D341Med (cell line): Measurements from ENCODE around the gene TLCD5.

ENCODE experiments used
- DNase-seq: peaks from one replicate; pipeline ENCODE4 v3.0.0; 2012; ENCODE audit warnings: low spot score

Gene TLCD5

DNA sequence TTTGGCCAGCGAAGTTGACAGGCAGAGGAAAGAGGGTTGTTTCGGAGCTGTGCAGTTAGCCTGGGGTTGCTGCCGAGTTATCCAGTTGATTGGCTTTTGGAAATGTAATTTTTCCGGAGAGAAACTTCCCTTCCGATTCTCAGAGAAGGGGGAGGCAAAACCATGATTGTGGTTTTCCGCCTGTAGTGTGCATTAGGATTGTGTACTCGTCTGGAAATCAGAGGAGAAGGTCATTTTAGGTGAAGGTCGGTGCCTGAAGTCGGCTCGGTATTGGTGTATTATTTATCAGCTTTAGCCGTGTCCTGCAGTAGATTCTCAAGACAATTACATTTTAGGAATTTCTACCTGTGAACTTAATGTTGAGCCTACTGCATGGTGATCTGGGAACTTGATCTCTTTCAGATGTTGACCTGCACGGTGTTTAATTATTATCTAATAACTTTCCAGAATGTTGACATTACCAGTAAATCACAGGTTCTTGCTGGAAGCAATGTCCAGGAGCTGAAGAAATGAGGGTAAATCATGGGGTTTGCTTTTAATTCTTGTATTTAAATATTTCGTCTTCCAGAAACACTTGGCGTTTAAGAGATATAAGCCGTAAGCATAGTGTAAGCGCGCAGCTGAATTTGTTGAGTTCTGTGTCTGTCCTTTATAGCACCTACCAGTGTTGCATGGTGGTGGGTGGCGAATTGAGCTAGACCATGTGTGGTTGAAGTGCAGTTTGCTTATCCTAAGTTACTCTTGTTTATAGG lies 12.4 kb downstream of the TLCD5 start:
- DNase-seq = no peak

DNA sequence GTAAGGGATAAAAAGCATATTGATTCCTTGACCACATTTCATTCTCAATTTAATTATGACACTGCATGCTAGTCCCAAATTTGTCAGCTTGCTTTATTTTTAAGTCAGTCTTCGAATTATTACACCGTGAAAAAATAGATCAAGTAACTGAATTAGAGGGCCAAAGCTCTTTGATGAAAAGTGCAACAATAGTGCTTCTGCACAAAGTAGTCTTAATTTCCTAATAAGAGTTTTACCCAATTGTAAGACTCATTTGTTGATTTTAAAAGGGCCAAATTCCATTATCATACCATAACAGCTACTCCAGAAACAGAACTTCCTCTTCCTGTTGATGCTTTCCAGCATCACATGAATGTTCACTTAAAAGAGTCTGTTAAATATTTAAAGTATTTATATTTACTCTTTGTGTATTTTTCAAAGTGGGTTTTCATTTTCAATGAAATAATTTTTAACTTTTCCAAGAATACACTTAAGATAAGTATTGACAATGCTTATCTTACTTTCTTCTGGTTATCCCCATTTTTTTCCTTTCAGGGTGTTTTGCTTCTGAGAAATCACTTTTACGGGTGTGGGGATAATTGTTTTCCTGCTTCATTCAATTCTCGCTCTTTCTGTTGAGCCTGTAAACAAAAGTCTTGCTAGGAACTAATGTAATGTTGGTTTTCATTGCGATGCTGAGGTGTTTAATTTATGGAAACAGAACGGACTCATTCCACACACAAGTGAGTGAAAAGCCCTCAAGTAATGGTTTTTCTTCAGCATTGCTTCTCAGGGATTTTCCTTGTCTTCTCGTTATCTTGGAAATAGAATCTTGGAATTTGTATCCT lies 13.2 kb downstream of the TLCD5 start:
- no peak for DNase-seq

DNA sequence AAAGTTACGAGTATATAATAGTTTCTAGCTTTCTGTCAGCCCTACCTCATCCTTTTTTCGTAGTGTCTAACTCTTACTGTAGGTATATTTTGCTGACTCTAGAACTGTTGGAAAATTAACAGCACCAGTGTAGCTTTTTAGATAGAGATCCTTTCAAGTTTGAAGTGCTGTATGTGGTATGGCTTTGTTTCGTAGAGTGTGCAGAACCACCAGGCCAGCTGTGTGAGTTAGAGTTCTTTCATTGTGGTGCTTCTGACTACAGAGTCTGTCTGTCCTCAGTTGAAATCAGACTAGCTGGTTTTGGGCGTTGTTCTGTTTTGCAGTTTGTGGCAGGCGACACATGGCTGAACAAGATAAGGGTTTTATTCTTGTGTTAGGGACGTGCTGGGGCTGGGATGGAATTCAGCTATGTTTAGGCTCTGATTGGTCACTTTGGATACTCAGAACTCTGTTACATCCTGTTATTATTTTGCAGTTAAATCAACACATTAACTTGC lies 14.3 kb downstream of the TLCD5 start:
- no peak for DNase-seq

DNA sequence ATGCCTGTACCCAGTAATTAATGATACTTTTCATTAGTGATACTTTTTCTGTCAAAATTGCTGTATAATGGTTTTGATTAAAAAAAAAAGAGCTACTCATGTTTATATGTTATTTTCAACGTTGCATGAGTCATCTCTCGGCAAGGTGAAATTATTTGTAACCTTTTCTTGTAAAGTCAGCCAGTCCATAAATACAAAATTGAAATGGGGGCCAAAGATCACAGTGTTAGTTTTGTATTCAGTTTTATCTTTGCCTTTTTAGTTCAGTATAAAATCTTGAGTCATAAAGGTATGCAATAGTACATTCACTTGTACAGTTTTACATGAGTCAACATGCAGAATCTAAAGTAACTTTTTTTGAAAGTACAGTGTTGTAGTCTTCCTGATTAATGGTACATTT lies 15.4 kb downstream of the TLCD5 start:
- DNase-seq = no peak

DNA sequence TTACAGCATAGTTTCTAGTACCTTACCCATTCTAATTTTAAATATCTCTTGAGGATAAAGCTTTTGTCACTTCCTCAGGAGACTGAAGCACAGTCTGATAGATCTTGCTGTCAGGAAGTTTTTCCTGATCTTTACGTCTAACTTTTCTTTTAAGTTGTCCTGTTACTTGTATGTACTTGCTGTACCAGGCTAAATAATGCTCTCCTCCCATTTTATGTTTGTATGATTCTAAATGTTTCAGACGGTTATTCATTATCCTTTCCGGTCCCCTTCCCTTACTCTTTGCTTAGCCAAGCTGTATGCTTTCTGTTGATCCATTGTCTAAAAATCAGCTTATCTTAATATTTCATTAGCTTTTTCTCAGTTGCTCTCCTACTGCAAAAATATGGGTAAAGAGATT lies 17.1 kb downstream of the TLCD5 start:
- no peak for DNase-seq

DNA sequence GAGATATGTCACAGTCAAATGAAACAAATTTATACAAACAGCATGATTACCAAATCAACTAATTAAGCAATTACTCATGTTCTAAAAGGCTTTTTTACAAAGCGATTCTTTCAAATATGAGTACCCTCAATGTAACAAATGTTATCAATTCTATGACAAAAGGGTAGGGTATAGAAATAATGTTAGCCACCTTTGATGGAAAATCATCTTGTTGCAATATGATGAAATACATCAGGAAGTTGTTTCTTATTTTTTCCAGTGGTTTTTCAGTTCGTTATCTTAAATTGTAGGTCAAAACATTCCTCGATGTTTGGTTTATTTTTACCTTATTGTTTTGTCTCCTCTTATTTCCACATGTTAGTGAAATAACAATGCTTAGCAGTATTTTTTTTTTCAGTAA lies 17.6 kb downstream of the TLCD5 start:
- DNase-seq = no peak

DNA sequence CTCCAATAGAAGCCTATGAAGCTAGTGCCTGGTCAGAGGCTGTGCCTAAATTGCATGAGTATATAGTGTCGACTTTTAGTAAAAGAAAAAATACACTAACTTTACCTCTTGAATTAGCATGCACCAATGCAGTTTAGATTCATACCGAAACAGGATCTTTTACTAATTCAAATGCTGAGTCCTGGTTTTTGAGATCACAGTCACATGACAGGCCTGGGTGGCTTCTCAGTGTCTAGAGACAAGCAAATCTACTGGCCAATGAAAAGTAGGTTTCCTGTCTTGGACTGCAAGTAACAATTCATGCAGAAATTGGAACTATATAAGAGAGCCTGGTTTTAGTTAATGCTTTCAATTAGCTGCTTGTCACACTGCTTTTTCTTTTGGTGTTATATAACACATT lies 18.3 kb downstream of the TLCD5 start:
- DNase-seq = no peak

DNA sequence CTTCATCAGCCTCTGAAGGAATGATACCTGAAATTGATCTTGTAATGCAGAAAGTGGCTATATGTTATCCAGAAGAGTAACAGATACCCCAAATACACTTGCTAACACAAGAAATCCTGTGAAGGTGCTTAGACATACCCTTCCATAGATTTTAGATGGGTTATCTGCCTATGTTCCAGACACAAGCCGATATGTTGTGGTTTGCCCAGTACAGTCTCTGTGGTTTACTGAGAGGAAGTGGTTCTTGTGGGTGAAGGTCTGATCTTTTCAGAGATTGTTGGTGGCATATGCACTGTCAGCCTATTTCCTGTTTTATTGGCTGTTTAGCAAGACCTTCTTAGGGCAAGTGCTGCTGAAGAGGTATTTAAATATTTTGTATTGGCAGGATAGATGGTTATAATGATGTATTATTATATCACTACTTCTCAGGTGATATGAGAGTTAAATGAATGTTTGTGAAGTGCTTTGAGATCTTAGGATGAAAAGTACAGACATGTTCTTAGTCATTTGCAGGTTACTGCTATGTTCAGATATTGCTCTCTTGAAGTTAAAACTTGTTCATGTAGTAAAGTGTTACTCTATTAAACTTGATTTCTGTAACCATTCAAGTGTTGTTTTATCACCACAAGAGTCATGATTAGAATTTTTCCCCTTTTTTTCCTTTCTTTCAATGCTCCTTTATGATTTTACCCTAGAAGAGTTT lies 19.4 kb downstream of the TLCD5 start:
- DNase-seq = no peak

DNA sequence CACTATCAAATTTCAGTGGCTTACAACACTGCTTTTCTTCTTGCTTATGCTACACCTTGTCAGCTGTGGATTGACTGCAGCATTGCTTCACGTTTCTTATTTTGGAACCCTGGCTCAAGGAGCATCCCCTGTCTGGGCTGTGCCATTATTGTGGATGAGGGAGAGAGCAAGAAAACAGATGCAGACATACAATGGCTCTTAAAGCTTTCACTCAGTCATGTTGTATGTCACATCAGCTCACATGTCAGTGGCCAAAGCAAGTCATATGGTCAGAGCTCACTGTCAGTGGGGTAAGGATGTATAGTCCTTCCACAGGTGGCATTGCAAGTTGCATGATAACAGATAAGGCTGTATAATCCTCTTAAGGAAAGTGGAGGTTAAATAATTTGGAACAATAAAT lies 21.1 kb downstream of the TLCD5 start:
- no peak for DNase-seq

DNA sequence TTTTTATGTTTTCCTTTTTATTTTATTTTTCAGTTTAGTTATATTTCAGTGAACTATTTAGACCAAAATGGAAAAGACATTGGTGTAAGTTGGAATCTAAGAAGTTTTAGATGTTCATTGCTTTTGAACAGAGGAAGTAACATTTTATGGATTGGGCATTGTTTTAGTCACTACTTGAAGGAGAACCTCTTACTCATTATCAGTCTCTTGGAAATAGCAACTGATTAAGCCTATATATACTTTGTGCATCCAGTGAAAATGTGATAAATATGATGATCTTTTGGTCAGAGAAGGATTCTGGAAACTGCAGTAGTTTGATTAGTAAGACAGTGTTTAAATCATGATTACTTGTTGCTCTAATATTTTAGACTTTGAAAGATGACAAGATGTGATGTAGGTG lies 25.5 kb downstream of the TLCD5 start:
- DNase-seq = no peak

DNA sequence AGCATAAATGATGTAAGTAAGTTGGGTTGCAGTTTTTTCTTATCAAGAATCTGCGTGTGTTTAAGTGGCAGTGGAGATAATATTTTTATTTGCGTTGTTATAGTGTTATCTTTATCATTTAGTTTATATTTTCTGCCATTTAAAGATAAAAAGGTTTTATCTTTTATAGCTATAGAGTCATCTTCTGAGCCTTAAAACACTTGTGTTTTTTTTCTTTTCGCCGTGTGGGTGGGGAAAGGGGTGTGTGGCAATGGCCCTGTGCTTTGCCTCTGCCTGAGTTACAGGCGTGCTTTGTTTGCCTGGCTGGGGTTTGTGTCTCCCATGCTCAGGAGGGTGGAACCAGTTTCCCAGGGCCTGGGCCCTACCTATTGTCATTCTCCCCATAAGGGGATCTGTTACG lies 27.3 kb downstream of the TLCD5 start:
- DNase-seq = no peak

DNA sequence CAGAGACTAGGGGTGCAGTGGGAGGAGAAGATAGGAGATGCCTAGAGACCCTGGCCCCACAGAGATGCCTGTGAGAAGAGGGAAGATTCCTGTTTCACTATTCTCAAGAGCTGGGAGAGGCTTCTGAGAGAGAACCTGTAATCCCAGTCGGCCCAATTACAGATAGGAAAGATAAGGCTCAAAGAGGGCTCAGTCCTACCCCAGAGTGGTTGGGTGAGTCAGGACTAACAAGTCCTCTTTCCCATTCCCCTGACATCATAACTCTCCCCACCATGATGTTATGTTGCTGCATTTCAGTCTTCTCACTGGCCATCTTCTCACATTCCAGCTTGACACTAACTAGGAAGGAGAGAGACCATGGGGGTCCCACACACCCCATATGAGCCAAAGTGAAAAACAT lies 29.0 kb downstream of the TLCD5 start:
- DNase-seq = no peak

DNA sequence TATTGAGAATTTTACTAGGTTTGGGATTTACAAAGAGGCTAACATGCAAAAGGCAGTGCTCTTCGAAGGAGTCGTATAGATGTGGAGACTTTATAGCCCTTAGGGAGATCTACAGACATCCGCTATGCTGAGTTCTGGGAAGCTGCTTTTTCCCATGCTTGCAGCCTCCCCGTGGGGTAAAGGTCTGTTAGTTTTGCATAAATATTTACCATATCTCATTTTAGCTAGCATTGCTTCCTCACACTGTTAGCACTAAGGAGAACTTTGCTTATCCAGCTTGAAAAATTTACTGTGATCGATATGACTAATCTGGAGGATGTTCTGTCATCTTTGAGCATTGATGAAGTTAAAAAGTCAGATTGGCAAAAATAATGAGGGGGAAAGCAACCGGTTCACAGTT lies 29.7 kb downstream of the TLCD5 start:
- no peak for DNase-seq

DNA sequence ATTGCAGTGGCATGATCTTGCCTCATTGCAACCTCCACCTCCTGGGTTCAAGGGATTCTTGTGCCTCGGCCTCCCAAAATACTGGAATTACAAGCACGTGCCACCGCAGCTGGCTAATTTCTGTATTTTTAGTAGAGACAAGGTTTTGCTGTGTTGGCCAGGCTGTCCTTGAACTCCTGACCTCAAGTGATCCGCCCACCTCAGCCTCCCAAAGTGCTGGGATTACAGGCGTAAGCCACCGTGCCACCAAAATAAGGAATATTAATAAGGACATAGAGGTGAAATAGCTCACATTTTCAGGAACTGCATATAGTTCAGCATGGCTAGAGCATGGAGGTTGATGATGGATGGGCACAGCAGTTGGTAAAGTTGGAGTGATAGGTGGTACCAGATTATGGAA lies 32.5 kb downstream of the TLCD5 start:
- DNase-seq = no peak

DNA sequence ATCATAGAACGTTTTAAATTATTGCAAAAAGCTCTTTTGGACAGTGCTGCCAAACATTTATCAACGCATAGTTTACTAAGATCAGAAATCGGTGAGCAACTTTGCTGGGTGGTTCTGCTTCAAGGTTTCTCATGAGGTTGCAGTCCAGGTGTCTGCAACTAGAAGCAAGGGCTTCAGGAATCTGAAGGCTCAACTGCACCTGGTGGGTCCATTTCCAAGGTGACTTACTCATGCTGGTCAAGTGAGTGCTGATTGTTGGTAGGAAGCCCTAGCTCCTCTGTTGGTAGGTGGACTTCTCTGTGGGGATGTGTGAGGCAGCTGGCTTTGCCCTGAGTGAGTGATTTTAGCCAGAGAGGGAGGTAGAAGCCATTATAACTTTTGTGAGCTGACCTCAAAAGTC lies 33.6 kb downstream of the TLCD5 start:
- no peak for DNase-seq

DNA sequence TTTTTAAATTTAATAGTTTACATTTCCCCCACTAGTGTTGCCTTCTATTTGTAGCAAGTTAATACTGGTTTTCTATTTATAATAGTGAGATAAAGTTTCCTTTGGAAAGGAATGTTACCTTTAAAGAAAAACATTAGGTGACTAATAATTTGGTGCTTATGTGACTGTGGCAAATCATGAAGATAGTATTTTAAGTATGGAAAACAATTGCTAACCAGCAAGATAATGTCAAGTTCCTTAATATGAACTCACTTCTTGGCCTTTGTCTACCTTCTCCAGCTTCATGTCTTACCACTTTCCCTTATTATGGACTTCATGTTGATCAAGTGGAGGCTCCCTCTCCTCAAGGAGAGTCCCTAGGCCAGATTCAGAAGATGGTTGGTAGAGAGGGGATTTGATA lies 38.3 kb downstream of the TLCD5 start:
- DNase-seq = no peak

DNA sequence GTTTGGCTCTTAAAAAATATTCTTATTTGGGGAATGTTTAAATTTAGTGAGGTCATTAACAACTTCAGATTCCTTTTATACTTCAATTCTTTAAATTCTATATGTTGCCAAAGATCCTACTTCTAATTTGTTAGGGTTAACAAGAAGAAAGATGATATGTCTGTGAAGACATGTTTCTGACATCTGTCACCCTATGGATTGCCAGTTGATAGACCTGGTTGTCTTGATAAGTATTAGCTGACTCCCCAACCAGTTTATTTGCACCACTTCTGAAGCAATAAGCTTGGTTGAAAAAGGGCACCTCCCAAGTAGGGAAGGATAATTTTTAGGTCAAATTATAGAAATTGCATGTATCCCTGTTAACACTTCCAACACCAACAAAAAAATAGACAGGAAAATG lies 40.4 kb downstream of the TLCD5 start:
- no peak for DNase-seq

DNA sequence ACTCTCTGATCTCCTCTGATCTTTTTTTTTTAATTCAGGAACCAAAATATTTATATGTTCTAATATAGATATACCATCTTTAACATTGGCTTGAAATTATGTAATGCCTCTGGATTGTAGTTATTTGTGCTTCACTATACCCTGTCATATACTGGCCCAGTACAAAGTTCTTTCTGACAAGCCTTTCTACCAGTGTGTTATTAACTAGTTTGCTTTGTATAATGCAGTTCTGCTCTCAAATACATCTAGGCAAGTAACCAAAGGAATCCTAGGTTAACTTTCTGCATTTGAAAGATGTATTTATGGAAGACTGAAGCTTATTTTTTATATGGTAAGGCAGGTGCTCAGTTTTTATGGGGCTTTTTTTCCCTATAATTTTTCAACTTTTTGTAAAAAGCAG lies 47.2 kb downstream of the TLCD5 start:
- no peak for DNase-seq

DNA sequence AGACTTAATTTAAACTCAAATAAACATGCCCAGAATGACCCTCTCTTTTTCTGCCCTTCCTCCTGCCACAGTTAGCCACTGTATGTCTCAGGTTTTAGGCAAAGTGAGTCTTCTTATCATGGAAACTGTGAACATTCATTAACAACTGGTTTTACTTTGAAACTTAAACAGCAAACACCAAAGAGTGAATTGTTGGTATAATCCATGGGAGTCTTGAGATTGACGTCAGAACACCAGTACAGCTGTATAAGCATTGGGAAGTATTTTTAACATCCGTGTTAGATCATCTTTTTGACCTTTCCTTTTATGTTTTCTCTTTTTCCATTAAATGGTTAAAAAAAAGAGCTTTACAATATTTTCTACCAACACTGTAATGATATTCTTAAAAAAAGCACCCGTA lies 50.0 kb downstream of the TLCD5 start:
- no peak for DNase-seq

DNA sequence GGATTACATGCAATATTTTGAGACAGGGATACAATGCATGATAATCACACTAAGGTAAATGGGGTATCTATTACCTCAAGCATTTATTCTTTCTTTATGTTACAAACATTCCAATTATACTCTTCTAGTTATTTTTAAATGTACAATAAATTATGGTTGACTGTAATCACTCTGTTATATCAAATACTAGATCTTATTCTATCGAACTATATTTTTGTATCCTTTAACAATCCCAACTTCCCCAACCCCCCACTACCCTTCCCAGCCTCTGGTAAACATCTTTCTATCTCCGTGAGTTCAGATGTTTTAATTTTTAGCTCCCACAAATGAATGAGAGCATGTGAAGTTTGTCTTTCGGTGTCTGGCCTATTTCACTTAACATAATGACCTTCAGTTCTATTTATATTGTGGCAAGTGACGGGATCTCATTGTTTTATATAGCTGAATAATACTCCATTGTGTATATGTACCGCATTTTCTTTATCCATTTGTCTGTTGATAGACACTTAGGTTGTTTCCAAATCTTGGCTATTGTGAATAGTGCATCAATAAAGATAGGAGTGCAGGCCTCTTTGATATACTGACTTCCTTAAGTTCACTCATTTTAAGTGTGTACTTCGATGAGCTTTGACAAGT lies 51.6 kb downstream of the TLCD5 start:
- DNase-seq = no peak

DNA sequence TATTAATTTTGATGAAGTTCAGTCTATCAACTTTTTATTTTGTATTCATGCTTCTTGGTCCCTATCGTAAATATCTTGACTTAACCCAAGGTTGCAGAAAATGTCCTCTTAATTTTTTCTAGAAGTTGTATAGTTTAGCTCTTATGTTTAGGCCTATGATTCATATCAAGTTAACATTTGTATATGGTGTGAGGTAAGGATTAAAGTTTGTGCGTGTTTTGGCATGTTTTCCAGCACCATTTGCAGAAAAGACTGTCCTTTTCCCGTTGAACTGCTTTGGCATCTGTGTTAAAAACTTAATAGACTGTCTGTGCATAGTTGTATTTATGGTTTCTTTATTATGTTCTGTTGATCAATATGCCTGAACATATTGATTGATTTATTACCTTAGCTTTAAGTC lies 53.4 kb downstream of the TLCD5 start:
- DNase-seq = no peak

DNA sequence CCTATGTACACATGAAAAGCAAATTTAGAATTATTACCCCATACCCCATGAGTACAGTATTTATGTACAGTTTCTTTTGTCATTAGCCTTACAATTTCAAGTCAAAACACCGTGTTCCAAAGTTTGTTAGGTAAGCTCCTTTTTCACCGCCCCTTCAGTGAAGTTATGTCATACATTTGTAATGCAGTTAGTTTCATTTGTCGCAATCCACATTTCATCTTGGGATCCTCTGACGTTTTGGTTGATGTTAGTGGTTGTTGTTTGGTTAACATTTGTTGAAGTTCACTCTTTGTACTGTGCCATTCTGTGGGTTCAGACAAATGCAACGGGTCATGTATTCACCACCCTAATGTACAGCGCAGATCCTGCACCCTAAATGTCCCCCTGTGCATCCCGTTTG lies 56.3 kb downstream of the TLCD5 start:
- no peak for DNase-seq
